ENCODE measurements around the gene SEZ6. TPM values are rescaled to one million over a fixed set of nuclear protein-coding genes. Genes with fewer than 3 reads are reported as not detected.

Gene SEZ6
- total RNA-seq, 4 donors from 2014 or later, result not detected

- no peaks in the 10 kb centered on the region for H3K36me3 ChIP-seq
- in situ Hi-C loops (cut with MboI; ENCODE audit: low sequenced_read_pairs in 4 of 4), result no loop called here
- no peak for DNase-seq
- no peaks in the 10 kb centered on the region for H3K27me3 ChIP-seq
- peaks cover 0 to 11% of the 10 kb centered on the region in 2 donors for H3K4me1 ChIP-seq
- intact Hi-C loops (cut with DNase I; ENCODE audit: low total_unique reads), result no loop called here
- no peaks in the 10 kb centered on the region for H3K9me3 ChIP-seq
- H3K27ac ChIP-seq, result no peak overlapping the region
- TF ChIP-seq POLR2A (IDR thresholded peaks at IDR 0.05) (no peak), CTCF (IDR thresholded peaks at IDR 0.05 in 4 of 5, conservative IDR thresholded peaks at IDR 0.05 in 1 of 5) (no peak)
- H3K4me3 ChIP-seq, result no peak overlapping the region
- no peak for ATAC-seq
These were observed 27.4 kb downstream of the SEZ6 start for GRCh38 chr17:28978356-28978964.

- intact Hi-C loops (cut with DNase I; ENCODE audit: low total_unique reads), result no loop called here
- no peak overlapping the region for H3K27ac ChIP-seq
- peaks cover 0 to 9% of the 10 kb centered on the region in 2 donors for H3K4me1 ChIP-seq
- ATAC-seq (no peak), DNase-seq (no peak)
- no peaks in the 10 kb centered on the region for H3K9me3 ChIP-seq
- H3K36me3 ChIP-seq, result no peaks in the 10 kb centered on the region
- no peak overlapping the region for H3K4me3 ChIP-seq
- in situ Hi-C loops (cut with MboI; ENCODE audit: low sequenced_read_pairs in 4 of 4), result no loop called here
- no peaks in the 10 kb centered on the region for H3K27me3 ChIP-seq
- no peak for TF ChIP-seq POLR2A (IDR thresholded peaks at IDR 0.05)
- TF ChIP-seq CTCF (IDR thresholded peaks at IDR 0.05 in 4 of 5, conservative IDR thresholded peaks at IDR 0.05 in 1 of 5), result no peak
These were observed 28.0 kb downstream of the SEZ6 start for GRCh38 chr17:28977659-28978355.

GRCh38 chr17:28975646-28976045 is 30.2 kb downstream of the SEZ6 start:
- DNase-seq (no peak), ATAC-seq (peak in 1 of 2 donors; percentile 27)
- in situ Hi-C loops (cut with MboI; ENCODE audit: low sequenced_read_pairs in 4 of 4), result no loop called here
- no peaks in the 10 kb centered on the region for H3K9me3 ChIP-seq
- H3K4me3 ChIP-seq, result no peak overlapping the region
- H3K36me3 ChIP-seq, result no peaks in the 10 kb centered on the region
- H3K4me1 ChIP-seq, result peaks cover 0 to 4% of the 10 kb centered on the region in 2 donors
- no peak overlapping the region for H3K27ac ChIP-seq
- TF ChIP-seq POLR2A (IDR thresholded peaks at IDR 0.05) (no peak), CTCF (IDR thresholded peaks at IDR 0.05 in 4 of 5, conservative IDR thresholded peaks at IDR 0.05 in 1 of 5) (no peak)
- intact Hi-C loops (cut with DNase I; ENCODE audit: low total_unique reads), result no loop called here
- H3K27me3 ChIP-seq, result no peaks in the 10 kb centered on the region

- peaks cover 0 to 4% of the 10 kb centered on the region in 2 donors for H3K4me1 ChIP-seq
- H3K9me3 ChIP-seq, result no peaks in the 10 kb centered on the region
- no peak overlapping the region for H3K27ac ChIP-seq
- DNase-seq (no peak), ATAC-seq (no peak)
- no peaks in the 10 kb centered on the region for H3K36me3 ChIP-seq
- TF ChIP-seq CTCF (IDR thresholded peaks at IDR 0.05 in 4 of 5, conservative IDR thresholded peaks at IDR 0.05 in 1 of 5) (no peak), POLR2A (IDR thresholded peaks at IDR 0.05) (no peak)
- in situ Hi-C loops (cut with MboI; ENCODE audit: low sequenced_read_pairs in 4 of 4) (no loop called here), intact Hi-C loops (cut with DNase I; ENCODE audit: low total_unique reads) (no loop called here)
- H3K27me3 ChIP-seq, result no peaks in the 10 kb centered on the region
- no peak overlapping the region for H3K4me3 ChIP-seq
These were observed 30.8 kb downstream of the SEZ6 start for GRCh38 chr17:28975031-28975430.

All from gastrocnemius medialis (tissue), 4 donors.